Liver (tissue), 3 donors: ENCODE data around the gene CSMD2.

ENCODE experiments used
- EGR1 ChIP-seq, 2 donors: IDR thresholded peaks; 2 replicates each; pipeline ENCODE4 v1.6.1; 2016 to 2018; ENCODE audit warnings: antibody characterized with exemption in 2 of 2, low read depth in 2 of 2
- FOXA1 ChIP-seq: IDR thresholded peaks from 2 replicates; pipeline ENCODE4 v1.6.1; 2016; ENCODE audit warnings: antibody characterized with exemption
- GABPA ChIP-seq, 2 donors: IDR thresholded peaks in 1 of 2; conservative IDR thresholded peaks in 1 of 2; 2 replicates each; pipeline ENCODE4 v1.6.1; 2016; ENCODE audit warnings: antibody characterized with exemption in 2 of 2, mild to moderate bottlenecking in 1 of 2, moderate library complexity in 1 of 2
- HNF4G ChIP-seq: IDR thresholded peaks from 2 replicates; pipeline ENCODE4 v1.6.1; 2016; ENCODE audit warnings: antibody characterized with exemption
- JUND ChIP-seq, 2 donors: IDR thresholded peaks; 2 replicates each; pipeline ENCODE4 v1.6.1; 2016; ENCODE audit warnings: antibody characterized with exemption in 2 of 2
- RXRA ChIP-seq, 2 donors: IDR thresholded peaks; 2 replicates each; pipeline ENCODE4 v1.6.1; 2017 to 2018; ENCODE audit warnings: antibody characterized with exemption in 2 of 2, mild to moderate bottlenecking in 1 of 2
- SP1 ChIP-seq: IDR thresholded peaks from 2 replicates; pipeline ENCODE4 v1.6.1; 2018; ENCODE audit warnings: antibody characterized with exemption, mild to moderate bottlenecking
- TAF1 ChIP-seq: conservative IDR thresholded peaks from 2 replicates; pipeline ENCODE4 v1.6.1; 2016; ENCODE audit warnings: antibody characterized with exemption, mild to moderate bottlenecking
- YY1 ChIP-seq: IDR thresholded peaks from 2 replicates; pipeline ENCODE4 v1.6.1; 2016; ENCODE audit warnings: antibody characterized with exemption, mild to moderate bottlenecking
- TF ChIP-seq, protein P1 (sequence below): IDR thresholded peaks from 2 replicates; pipeline ENCODE4 v1.6.1; 2016; ENCODE audit warnings: antibody characterized with exemption
- TF ChIP-seq, protein P2 (sequence below): fragments of 150-350 bp; IDR thresholded peaks from 2 replicates; pipeline ENCODE4 v1.5.1; 2017; ENCODE audit warnings: improper control_type of control experiment, low read depth, low read length; ENCODE audit not compliant: missing input control
- TF ChIP-seq, protein P3 (sequence below): IDR thresholded peaks from 2 replicates; pipeline ENCODE4 v1.6.1; 2016; ENCODE audit warnings: antibody characterized with exemption, mild to moderate bottlenecking
- TF ChIP-seq, protein P4 (sequence below): IDR thresholded peaks from 2 replicates; pipeline ENCODE4 v1.6.1; 2016; ENCODE audit warnings: antibody characterized with exemption
- TF ChIP-seq, protein P5 (sequence below): IDR thresholded peaks from 2 replicates; pipeline ENCODE4 v1.6.1; 2016; ENCODE audit warnings: antibody characterized with exemption
- donor health status: healthy.
- donor health status: healthy.

DNA sequence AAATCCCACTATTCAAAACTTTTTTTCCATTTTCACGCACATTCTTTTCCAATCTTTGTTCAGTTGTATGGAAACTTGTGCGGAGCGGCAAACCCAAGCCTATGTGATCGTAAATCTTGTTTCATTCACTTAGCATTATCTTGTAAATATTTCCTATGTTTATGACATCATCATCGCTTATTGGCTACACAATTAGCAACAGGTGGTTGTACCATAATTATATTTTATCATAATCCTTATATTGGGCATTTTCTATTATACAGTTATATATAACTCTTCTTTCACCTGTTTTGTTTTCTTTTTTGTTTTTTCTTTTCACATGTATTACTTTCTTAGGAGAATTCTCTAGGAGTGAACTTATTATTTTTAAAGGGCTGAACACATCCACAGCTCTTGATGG, 627.1 kb downstream of the CSMD2 start:
- TF ChIP-seq, protein P1, sequence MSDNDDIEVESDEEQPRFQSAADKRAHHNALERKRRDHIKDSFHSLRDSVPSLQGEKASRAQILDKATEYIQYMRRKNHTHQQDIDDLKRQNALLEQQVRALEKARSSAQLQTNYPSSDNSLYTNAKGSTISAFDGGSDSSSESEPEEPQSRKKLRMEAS: no peak
- no peak for TF ChIP-seq EGR1 (IDR thresholded peaks at IDR 0.05; ENCODE audit: low read depth in 2 of 2)
- TF ChIP-seq, protein P2, sequence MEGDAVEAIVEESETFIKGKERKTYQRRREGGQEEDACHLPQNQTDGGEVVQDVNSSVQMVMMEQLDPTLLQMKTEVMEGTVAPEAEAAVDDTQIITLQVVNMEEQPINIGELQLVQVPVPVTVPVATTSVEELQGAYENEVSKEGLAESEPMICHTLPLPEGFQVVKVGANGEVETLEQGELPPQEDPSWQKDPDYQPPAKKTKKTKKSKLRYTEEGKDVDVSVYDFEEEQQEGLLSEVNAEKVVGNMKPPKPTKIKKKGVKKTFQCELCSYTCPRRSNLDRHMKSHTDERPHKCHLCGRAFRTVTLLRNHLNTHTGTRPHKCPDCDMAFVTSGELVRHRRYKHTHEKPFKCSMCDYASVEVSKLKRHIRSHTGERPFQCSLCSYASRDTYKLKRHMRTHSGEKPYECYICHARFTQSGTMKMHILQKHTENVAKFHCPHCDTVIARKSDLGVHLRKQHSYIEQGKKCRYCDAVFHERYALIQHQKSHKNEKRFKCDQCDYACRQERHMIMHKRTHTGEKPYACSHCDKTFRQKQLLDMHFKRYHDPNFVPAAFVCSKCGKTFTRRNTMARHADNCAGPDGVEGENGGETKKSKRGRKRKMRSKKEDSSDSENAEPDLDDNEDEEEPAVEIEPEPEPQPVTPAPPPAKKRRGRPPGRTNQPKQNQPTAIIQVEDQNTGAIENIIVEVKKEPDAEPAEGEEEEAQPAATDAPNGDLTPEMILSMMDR: no peak
- TF ChIP-seq GABPA (IDR thresholded peaks at IDR 0.05 in 1 of 2, conservative IDR thresholded peaks at IDR 0.05 in 1 of 2): no peak
- TF ChIP-seq, protein P3, sequence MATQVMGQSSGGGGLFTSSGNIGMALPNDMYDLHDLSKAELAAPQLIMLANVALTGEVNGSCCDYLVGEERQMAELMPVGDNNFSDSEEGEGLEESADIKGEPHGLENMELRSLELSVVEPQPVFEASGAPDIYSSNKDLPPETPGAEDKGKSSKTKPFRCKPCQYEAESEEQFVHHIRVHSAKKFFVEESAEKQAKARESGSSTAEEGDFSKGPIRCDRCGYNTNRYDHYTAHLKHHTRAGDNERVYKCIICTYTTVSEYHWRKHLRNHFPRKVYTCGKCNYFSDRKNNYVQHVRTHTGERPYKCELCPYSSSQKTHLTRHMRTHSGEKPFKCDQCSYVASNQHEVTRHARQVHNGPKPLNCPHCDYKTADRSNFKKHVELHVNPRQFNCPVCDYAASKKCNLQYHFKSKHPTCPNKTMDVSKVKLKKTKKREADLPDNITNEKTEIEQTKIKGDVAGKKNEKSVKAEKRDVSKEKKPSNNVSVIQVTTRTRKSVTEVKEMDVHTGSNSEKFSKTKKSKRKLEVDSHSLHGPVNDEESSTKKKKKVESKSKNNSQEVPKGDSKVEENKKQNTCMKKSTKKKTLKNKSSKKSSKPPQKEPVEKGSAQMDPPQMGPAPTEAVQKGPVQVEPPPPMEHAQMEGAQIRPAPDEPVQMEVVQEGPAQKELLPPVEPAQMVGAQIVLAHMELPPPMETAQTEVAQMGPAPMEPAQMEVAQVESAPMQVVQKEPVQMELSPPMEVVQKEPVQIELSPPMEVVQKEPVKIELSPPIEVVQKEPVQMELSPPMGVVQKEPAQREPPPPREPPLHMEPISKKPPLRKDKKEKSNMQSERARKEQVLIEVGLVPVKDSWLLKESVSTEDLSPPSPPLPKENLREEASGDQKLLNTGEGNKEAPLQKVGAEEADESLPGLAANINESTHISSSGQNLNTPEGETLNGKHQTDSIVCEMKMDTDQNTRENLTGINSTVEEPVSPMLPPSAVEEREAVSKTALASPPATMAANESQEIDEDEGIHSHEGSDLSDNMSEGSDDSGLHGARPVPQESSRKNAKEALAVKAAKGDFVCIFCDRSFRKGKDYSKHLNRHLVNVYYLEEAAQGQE: no peak
- no peak for TF ChIP-seq YY1
- TF ChIP-seq RXRA (IDR thresholded peaks at IDR 0.05): no peak
- TF ChIP-seq, protein P4, sequence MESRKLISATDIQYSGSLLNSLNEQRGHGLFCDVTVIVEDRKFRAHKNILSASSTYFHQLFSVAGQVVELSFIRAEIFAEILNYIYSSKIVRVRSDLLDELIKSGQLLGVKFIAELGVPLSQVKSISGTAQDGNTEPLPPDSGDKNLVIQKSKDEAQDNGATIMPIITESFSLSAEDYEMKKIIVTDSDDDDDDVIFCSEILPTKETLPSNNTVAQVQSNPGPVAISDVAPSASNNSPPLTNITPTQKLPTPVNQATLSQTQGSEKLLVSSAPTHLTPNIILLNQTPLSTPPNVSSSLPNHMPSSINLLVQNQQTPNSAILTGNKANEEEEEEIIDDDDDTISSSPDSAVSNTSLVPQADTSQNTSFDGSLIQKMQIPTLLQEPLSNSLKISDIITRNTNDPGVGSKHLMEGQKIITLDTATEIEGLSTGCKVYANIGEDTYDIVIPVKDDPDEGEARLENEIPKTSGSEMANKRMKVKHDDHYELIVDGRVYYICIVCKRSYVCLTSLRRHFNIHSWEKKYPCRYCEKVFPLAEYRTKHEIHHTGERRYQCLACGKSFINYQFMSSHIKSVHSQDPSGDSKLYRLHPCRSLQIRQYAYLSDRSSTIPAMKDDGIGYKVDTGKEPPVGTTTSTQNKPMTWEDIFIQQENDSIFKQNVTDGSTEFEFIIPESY: no peak
- TF ChIP-seq SP1: no peak
- no peak for TF ChIP-seq TAF1
- no peak for TF ChIP-seq FOXA1
- no peak for TF ChIP-seq HNF4G
- no peak for TF ChIP-seq JUND (IDR thresholded peaks at IDR 0.05)
- TF ChIP-seq, protein P5, sequence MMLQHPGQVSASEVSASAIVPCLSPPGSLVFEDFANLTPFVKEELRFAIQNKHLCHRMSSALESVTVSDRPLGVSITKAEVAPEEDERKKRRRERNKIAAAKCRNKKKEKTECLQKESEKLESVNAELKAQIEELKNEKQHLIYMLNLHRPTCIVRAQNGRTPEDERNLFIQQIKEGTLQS: no peak
